ENCODE measurements around the gene GSTA4. TPM values are rescaled to one million over a fixed set of nuclear protein-coding genes. Genes with fewer than 3 reads are reported as not detected.
A peak's percentile ranks its signal among the peaks of the same experiment; 100 is the strongest.

Gene GSTA4
- total and polyA plus RNA-seq, 4 donors: 7.9 to 22.7 (median 16.8) TPM

GRCh38 chr6:52994031-52994838, 849 bp downstream of the GSTA4 start:
- peak overlapping the region; percentile 81 to 91 for H3K9ac ChIP-seq (ENCODE audit: low read depth in 1 of 2, low read length in 2 of 2)
- no peaks in the 10 kb centered on the region for H3K9me3 ChIP-seq (ENCODE audit: control insufficient read depth in 4 of 4, low read length in 3 of 4)
- 28% methylated on average over 32 of the region's 32 CpGs for WGBS
- DNase-seq (ENCODE audit: low spot score): peak; percentile 39
- H3K36me3 ChIP-seq (ENCODE audit: control insufficient read depth in 4 of 4, insufficient read depth in 3 of 4, low read depth in 1 of 4, low read length in 3 of 4): no peaks in the 10 kb centered on the region
- TF ChIP-seq HNF4G (IDR thresholded peaks at IDR 0.05) (no peak), YY1 (IDR thresholded peaks at IDR 0.05) (peak; percentile 77)
- H3K27me3 ChIP-seq (ENCODE audit: control insufficient read depth in 4 of 4, insufficient read depth in 4 of 4, low read length in 3 of 4): no peaks in the 10 kb centered on the region
- peak overlapping the region; percentile 96 to 97 for H3K27ac ChIP-seq (ENCODE audit: low read depth in 1 of 2, low read length in 2 of 2)
- peak overlapping the region; percentile 75 to 80 (median 80) for H3K4me3 ChIP-seq (ENCODE audit: low read depth in 1 of 3, low read length in 3 of 3)
- H3K4me1 ChIP-seq (ENCODE audit: control insufficient read depth in 4 of 4, insufficient read depth in 4 of 4, low read length in 3 of 4): peaks cover 0 to 18% (median 9%) of the 10 kb centered on the region in 4 donors

- DNase-seq (ENCODE audit: low spot score): no peak
- Histone ChIP-seq H3K4me1 (ENCODE audit: control insufficient read depth in 4 of 4, insufficient read depth in 4 of 4, low read length in 3 of 4) (peaks cover 0 to 18% (median 9%) of the 10 kb centered on the region in 4 donors), H3K36me3 (ENCODE audit: control insufficient read depth in 4 of 4, insufficient read depth in 3 of 4, low read depth in 1 of 4, low read length in 3 of 4) (no peaks in the 10 kb centered on the region), H3K9me3 (ENCODE audit: control insufficient read depth in 4 of 4, low read length in 3 of 4) (no peaks in the 10 kb centered on the region), H3K4me3 (ENCODE audit: low read depth in 1 of 3, low read length in 3 of 3) (peak overlapping the region in 1 of 3 donors; percentile 80), H3K27me3 (ENCODE audit: control insufficient read depth in 4 of 4, insufficient read depth in 4 of 4, low read length in 3 of 4) (no peaks in the 10 kb centered on the region), H3K9ac (ENCODE audit: low read depth in 1 of 2, low read length in 2 of 2) (no peak overlapping the region), H3K27ac (ENCODE audit: low read depth in 1 of 2, low read length in 2 of 2) (peak overlapping the region; percentile 15 to 25)
- 85% methylated on average over 8 of the region's 8 CpGs for WGBS
- TF ChIP-seq ZBTB33 (IDR thresholded peaks at IDR 0.05): no peak
- TF ChIP-seq YY1 (IDR thresholded peaks at IDR 0.05): no peak
- no peak for TF ChIP-seq SP1 (IDR thresholded peaks at IDR 0.05)
- TF ChIP-seq REST (IDR thresholded peaks at IDR 0.05): no peak
Observed at GRCh38 chr6:52992980-52993920, 1.8 kb downstream of the GSTA4 start.

- Histone ChIP-seq H3K9ac (ENCODE audit: low read depth in 1 of 2, low read length in 2 of 2) (no peak overlapping the region), H3K4me1 (ENCODE audit: control insufficient read depth in 4 of 4, insufficient read depth in 4 of 4, low read length in 3 of 4) (peaks cover 0 to 10% (median 4%) of the 10 kb centered on the region in 4 donors), H3K9me3 (ENCODE audit: control insufficient read depth in 4 of 4, low read length in 3 of 4) (no peaks in the 10 kb centered on the region), H3K27ac (ENCODE audit: low read depth in 1 of 2, low read length in 2 of 2) (no peak overlapping the region), H3K27me3 (ENCODE audit: control insufficient read depth in 4 of 4, insufficient read depth in 4 of 4, low read length in 3 of 4) (no peaks in the 10 kb centered on the region), H3K36me3 (ENCODE audit: control insufficient read depth in 4 of 4, insufficient read depth in 3 of 4, low read depth in 1 of 4, low read length in 3 of 4) (peaks cover 0 to under 1% (median 0%) of the 10 kb centered on the region in 4 donors), H3K4me3 (ENCODE audit: low read depth in 1 of 3, low read length in 3 of 3) (no peak overlapping the region)
- DNase-seq (ENCODE audit: low spot score): no peak
- no peak for TF ChIP-seq FOXA2 (IDR thresholded peaks at IDR 0.05)
- TF ChIP-seq TAF1 (conservative IDR thresholded peaks at IDR 0.05): no peak
- TF ChIP-seq RXRA (IDR thresholded peaks at IDR 0.05): no peak
- no peak for TF ChIP-seq ATF3 (IDR thresholded peaks at IDR 0.05)
- TF ChIP-seq HNF4A (conservative IDR thresholded peaks at IDR 0.05): no peak
- TF ChIP-seq HNF4G (IDR thresholded peaks at IDR 0.05): no peak
- TF ChIP-seq SP1 (IDR thresholded peaks at IDR 0.05): no peak
- 86% methylated on average over 2 of the region's 2 CpGs for WGBS
Observed at GRCh38 chr6:52990342-52990741, 4.7 kb downstream of the GSTA4 start.
